Stimulated activated CD4-positive, alpha-beta T cell treated with anti-CD3 and anti-CD28 coated beads, Interleukin-12 subunit alpha, Interleukin-12 subunit beta, amount 100 ng/mL, for 4 hours (primary cell): ENCODE data around the gene HLA-A.
"Not testable (repeated sequence)": the region's sequence is repeated elsewhere in the genome, so short reads cannot be mapped to it uniquely, and the experiment has no call there.

ENCODE experiments used
- DNase-seq: peaks from one replicate; pipeline ENCODE4 v3.0.0-alpha.2; 2020

HLA-A gene

DNA sequence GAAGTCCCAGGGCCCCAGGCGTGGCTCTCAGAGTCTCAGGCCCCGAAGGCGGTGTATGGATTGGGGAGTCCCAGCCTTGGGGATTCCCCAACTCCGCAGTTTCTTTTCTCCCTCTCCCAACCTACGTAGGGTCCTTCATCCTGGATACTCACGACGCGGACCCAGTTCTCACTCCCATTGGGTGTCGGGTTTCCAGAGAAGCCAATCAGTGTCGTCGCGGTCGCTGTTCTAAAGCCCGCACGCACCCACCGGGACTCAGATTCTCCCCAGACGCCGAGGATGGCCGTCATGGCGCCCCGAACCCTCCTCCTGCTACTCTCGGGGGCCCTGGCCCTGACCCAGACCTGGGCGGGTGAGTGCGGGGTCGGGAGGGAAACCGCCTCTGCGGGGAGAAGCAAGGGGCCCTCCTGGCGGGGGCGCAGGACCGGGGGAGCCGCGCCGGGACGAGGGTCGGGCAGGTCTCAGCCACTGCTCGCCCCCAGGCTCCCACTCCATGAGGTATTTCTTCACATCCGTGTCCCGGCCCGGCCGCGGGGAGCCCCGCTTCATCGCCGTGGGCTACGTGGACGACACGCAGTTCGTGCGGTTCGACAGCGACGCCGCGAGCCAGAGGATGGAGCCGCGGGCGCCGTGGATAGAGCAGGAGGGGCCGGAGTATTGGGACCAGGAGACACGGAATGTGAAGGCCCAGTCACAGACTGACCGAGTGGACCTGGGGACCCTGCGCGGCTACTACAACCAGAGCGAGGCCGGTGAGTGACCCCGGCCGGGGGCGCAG is at the start of gene HLA-A:
Gene HLA-A, plus strand, starts transcription at position 258 of the 778 bp plus-strand sequence. Its CDS starts 22 bp downstream, at position 280.
- DNase-seq, result peak; percentile 87

DNA sequence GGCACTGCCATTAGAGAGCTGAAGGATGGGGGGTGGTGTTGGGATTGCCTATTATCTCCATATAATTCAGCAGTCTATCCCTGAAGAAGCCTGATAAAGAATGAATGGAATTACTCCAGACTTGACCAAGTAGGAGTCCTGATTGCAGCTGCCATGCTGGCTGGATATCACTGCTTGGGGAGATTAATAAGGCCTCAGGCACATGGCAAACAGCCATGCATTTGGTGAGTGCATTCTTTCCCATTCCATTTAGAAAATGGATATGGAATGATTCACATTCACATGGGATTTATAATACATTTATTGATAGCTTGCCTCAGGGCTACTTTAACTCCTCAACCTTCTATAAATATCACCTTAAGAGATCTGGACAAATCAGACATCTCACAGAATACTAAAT is 49.6 kb upstream of the HLA-A start:
- DNase-seq, result no peak

DNA sequence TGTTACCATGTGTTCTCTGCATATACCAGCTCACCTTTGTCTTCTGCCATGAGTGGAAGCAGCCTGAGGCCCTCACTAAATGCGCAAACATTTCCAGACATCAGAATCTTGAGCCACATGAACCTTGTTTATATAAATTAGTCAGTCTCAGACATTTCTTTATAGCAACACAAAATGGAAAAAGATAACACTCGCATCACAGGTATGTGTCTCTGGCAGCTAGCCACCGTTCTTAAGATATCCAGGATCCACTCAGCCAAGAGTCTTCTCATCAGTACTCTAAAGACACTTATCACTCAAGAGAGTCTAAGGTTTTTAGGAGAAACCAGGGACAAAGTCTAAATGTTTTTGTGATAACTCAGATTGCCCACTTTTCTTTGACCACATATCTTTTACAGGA is 43.1 kb upstream of the HLA-A start:
- no peak for DNase-seq

DNA sequence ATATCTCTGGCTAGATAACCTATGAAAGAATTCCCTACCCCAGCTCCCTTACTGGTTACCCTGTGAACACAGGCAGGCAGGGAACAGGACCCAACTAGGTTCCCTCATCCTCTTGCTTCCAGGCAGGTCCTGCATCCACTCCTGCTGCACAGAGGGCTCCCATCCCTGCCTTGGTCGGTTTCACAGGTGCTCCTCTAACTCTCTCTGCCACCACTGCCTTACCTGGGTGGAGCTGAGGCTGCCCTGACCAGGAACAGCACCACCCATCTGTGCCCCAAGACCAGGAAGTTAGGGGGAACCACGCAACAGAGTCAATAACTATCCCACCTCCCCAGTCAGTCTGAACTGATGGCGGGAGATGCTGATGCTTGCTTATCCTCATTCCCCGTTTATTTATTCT is 37.0 kb upstream of the HLA-A start:
- DNase-seq, result no peak

DNA sequence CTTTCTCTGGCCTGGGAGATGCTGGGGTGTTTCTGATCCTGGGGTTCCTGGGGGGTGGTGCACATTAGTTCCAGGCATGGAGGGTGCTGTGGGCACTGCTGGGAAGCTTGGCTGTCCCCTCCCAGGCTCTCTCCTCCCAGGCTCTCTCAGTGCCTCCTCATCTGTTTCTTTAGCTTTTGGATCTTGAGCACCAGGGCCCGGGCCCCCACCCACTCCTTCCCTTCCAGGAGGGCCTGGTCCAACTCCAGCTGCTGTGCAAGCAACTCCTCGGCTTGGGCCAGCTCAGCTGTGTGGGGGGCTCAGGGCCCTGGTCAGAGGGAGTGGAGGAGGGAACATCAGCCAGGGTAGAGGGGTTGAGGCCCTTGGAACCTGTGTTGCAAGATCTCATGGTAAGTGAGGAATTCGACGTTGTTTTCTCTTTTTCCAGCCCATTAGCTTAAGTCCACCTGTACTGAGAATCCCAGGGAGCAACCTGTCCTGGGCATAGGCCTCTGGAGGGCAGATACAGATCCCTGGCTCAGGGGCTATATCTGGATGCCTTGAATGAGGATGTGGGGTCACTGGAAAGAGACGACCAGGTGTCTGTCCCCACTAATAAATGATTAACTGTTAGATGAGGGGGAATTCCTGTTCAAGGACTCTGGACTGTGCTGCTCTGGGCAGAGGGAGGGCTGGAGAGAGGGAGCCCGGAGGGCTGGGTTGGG is 34.5 kb upstream of the HLA-A start:
- DNase-seq, result no peak

DNA sequence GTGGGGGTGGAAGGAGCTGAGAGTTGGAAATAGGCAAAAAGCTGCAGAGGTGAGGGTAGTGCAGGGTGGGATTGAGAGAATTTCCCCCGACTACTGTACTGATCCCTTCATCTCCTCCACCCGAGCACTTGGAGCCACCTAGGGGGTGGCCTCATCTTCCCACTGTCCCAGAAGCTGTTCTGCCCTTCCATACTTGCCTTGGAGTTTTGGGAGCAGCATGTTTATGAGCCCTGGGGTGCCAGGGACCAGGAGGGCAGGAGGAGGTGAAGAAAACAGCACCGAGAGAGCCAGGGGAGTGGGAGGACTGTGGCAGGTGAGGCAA is 34.0 kb upstream of the HLA-A start:
- no peak for DNase-seq

DNA sequence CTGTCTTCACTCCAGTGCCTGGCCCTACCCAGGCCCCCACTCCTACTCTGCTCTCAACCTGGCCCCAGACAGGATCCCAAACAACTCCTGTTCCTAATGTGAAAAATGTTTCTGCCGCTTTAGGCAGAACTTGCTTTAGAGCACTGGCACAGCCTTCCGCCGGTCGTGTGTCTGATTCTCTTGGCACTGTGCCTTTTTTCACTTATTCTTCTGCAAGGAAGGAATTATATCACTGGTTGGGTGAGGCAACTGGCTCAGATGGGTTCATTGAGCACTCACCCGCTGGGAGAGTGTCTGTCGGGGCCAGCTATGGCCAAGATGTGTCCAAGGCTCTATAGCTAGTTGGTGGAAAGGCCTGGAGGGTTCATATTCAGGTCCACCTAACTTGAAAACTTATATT is 33.6 kb upstream of the HLA-A start:
- DNase-seq, result no peak

DNA sequence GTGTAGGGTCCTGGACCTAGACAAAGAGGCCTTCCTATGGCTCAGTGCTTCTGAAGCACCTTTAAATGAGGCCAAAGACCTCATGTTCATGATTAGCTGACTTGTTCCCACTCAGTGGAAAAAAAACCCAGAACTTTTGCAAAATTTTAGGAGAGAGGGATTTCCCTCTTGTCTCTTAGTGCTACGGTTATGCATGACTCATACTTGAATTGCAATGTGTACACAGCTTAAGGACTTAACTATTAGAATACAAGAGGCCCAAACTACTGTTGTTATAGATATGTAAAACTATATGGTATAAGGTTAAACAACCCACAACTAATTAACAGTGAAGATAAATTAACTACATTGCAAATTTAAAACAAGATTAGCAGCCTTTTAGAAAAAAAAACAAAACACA is 32.3 kb upstream of the HLA-A start:
- no peak for DNase-seq

DNA sequence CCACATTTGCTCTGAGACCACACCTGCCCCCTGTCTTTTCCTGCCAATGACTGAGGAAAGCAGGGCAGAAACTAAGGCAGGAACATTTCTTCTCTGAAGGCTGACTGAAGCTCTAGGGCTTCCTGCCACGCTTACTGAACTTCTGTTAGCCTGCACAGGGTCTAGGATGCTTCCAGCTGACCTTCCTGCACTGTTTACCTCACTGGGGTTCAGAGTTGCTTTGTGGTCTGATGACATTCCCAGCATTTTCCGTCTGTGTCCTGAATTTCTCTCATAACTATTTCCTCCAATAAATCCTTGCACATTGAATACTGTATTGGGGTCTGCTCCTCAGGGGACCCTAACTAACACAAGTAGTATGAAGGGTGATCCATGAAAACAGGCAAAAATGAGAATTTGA is 29.5 kb upstream of the HLA-A start:
- no peak for DNase-seq

DNA sequence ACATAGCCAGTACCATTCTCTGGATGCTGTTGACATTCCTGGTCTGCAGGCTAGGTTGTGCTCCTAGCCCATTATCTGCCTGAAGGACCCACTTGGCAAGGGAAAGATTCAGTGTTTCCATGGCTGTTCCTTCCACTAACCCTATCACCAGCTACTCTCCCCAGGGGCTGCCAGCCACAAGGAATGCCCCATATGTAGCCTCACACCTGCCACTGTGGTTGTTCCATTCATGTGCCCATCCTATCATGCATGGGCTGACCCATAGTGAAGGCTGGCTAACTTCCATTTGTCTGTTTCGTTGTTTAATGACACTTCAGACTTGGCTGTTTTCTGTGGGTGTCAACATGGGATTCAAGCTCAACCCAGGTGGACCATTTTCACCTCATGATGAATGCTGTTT is 25.6 kb upstream of the HLA-A start:
- DNase-seq, result no peak

DNA sequence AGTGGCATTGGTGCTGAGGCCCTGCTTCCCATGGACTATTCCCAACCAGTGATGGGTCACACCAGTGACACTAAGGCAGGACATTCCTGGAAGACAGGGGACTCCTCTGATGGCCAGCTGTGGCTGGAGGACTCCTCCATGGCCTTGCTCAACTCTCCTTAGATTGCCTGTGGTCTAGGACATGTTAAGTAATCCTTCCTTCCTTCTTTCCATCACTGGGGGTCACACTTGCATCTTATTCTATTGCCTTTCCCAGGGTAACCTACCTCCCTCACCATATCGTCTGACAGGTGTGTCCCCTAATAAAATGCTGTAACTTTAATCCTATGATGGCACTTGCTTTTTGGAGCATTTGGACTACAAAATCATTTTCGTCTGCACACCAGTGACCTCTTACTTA is 24.5 kb upstream of the HLA-A start:
- no peak for DNase-seq

DNA sequence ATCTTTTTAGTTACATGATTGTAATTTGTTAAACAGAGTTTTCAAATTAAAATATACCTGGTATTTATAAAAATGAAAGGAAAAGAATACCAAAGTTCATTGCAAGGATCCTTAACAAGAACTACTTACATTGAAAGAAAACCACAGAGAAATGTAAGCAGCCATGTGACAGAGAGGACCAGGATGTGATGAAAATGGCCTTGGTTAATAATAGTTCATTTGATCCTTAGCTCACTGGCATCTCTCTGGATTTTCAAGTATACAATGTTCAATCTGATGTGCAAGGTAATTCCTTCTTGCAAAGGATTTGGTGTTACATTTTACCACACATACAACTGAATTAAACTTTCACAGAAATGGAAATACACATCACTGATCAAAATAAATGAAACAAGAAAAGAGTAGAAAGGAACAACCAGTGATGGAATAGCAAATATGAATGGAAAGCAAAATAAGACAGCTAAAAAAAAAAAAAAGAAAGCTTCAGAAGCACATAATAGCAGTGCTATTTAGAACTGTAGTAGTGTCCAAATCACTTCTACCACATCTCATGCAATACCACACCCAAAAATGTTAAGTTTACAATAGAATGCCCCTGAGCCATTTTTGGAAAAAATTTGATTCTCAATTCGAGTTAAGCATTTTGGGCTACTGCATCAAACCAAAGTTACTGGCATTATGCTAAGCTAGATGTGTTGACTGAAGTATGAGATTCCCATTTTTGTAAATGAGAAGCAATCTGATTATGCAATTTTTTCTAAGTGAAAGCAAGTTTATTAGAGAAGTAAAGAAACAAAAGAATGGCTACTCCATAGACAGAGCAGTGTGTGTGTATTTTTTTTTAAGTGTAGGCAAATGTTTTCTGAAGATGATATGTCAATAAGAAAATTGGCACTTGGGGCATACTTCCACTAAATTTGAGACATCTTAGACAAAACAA is 22.6 kb upstream of the HLA-A start:
- DNase-seq, result no peak

DNA sequence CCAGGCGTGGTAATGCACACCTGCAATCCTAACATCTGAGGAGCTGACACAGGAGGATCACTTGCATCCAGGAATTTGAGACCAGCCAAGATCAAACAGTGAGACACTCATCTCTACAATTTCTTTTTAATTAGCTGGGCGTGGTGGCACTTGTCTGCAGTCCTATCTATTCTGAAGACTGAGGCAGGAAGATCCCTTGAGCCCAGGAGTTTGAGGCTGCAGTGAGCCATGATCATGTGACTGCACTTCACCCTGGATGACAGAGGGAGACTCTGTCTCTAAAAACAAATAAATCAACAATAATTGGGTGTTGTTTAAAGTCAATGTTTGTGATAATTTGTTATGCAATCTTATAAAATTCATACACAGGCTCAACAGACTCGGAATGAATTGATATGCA is 18.0 kb upstream of the HLA-A start:
- no peak for DNase-seq

DNA sequence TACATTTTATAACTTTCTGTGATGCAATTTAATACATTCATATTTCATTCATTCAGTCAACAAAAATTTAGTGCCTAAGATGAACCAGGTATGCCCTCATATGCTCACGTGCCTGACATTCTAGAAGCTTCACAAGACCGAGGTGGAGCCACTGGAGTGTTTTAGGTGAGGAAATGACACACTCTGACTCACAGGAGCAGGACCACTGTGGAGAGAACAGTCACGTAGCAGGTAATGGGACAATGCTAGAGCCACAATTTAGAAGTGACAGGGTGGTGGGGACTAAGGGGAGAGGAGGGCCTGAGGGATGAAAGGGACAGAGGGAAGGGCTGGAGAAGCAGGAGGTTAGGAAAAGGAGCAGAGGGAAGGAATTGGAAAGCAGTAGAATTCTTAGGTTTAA is 17.6 kb upstream of the HLA-A start:
- DNase-seq, result no peak

DNA sequence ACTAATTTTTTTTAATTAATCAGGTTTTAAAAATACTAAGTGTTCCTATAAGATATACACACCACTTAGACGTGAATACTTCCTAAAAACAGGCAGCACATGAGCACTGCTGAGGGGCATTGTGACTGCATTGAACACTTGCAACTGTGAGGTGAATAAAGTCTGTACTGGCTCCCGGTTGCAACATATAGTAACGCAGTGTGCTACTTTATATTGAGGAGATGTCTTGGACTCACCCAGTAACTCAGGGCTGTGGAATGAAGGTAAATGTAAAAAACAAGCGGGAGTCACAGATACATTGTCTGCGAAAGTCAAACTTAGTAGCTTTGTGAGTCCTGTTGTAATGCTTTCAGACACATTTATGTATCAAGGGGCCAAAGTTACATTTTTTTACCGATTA is 17.0 kb upstream of the HLA-A start:
- no peak for DNase-seq

DNA sequence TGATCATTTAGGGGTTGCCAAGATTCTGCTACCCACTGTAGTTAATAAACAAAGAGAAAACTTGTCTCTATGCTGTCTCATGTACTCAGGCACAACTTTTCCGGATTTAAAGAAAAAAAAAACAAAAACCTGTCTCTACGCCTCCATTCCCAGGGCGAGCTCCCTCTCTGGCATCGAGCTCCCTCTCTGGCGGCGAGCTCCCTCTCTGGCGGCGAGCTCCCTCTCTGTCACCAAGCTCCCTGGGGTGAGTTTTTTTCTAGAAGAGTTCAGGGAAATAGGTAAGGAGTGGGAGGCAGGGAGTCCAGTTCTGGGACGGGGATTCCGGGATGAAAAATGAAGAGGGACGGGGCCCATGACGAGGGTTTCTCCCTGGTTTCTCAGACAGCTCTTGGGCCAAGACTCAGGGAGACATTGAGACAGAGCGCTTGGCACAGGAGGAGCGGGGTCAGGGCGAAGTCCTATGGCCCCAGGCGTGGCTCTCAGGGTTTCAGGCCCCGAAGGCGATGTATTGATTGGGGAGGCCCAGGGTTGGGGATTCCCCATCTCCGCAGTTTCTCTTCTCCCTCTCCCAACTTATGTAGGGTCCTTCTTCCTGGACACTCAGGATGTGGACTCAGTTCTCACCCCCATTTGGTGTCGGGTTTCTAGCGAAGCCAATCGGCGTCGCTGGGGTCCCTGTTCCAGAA is 16.5 kb upstream of the HLA-A start:
- no peak for DNase-seq

DNA sequence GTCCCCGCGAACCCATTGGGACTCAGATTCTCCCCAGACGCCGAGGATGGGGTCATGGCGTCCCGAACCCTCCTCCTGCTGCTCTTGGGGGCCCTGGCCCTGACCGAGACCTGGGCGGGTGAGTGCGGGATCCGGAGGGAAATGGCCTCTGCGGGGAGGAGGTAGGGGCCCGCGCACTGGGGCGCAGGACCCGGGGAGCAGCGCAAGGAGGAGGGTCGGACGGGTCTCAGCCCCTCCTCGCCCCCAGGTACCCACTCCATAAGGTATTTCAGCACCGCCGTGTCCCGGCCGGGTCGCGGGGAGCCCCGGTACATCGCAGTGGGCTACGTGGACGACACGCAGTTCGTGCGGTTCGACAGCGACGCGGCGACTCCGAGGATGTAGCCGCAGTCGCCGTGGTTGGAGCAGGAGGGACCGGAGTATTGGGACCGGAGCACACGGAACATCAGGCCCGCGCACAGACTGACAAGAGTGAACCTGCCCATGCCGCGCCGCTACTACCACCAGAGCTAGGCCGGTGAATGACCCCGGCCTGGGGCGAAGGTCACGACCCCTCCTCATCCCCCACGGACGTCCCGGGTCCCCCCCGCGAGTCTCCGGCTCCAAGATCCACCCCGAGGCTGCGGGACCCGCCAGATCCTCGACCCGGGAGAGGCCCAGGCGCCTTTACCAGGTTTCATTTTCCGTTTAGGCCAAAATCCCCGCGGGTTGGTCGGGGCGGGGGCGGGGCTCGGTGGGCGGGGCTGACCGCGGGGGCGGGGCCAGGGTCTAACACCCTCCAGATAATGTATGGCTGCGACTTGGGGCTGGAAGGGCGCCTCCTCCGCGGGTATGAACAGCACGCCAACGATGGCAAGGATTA is 15.7 kb upstream of the HLA-A start:
- peak; percentile 79 for DNase-seq

DNA sequence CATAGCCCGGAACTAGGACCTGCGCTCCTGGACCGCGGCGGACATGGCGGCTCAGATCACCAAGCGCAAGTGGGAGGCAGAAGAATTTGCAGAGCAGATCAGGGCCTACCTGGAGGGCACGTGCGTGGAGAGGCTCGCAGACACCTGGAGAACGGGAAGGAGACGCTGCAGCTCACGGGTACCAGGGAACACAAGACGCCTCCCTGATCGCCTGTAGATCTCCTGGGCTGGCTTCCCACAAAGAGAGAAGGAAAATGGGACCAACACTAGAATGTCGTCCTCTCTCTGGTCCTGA is 15.1 kb upstream of the HLA-A start:
- DNase-seq, result no peak

DNA sequence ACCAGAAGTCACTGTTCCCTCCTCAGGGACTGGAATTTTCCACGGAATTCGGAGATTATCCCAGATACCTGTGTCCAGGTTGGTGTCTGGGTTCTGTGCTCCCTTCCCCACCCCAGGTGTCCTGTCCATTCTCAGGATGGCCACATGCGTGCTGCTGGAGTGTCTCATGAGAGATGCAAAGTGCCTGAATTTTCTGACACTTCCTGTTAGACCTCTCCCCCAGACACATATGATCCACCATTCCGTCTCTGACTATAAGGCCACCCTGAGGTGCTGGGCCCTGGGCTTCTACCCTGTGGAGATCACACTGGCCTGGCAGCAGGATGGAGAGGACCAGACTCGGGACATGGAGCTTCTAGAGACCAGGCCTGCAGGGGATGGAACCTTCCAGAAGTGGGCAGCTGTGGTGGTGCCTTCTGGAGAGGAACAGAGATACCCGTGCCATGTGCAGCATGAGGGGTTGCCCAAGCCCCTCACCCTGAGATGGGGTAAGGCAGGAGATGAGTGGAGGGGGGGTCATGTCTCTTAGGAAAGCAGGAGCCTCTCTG is 14.4 kb upstream of the HLA-A start:
- DNase-seq, result no peak

DNA sequence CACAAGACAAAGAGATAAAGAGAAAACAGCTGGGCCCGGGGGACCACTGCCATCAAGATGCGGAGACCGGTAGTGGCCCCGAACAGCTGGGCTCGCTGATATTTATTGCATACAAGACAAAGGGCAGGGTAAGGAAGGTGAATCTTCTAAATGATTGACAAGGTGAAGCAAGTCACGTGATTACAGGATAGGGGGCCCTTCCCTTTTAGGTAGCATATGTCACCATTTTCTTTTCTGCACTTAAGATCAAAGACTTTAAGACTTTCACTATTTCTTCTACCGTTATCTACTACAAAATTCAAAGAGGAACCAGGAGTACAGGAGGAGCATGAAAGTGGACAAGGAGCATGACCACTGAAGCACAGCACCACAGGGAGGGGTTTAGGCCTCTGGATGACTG is 12.3 kb upstream of the HLA-A start:
- DNase-seq, result not testable (repeated sequence)

DNA sequence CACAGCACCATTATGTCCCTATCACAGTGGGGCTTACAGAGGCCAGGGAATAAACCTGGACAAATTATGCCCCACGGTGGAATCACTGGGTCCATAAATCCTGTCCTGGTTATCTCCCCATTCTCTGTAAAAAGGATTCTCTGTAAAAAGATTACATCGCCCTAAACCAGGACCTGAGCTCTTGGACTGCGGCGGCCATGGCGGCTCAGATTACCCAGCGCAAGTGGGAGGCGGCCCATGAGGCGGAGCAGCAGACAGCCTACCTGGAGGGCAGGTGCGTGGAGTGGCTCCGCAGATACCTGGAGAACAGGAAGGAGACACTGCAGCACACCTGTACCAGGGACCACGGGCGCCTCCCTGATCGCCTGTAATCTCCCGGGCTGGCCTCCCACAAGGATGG is 8.4 kb upstream of the HLA-A start:
- DNase-seq, result no peak
